H1 (cell line): ENCODE measurements around the gene TWF2. TPM values are rescaled to one million over a fixed set of nuclear protein-coding genes. Genes with fewer than 3 reads are reported as not detected.

Source experiments
- CTCF ChIP-seq, 3 experiments: IDR thresholded peaks; 1 replicate in 2 of 3; 2 replicates in 1 of 3; pipeline versions ENCODE4 v1.5.1 to v1.6.1; 2011; ENCODE audit warnings: low read length in 3 of 3, mild to moderate bottlenecking in 3 of 3, inconsistent platforms in 2 of 3, low read depth in 1 of 3, moderate library complexity in 1 of 3; ENCODE audit not compliant: insufficient read depth in 1 of 3; ENCODE audit errors: control extremely low read depth in 1 of 3
- PHF8 ChIP-seq: fragments of 200-600 bp; sonication (generic); conservative IDR thresholded peaks from 2 replicates; pipeline ENCODE4 v1.7.1; 2012; ENCODE audit warnings: low read depth, mild to moderate bottlenecking, inconsistent platforms, low read length, moderate library complexity
- POLR2A ChIP-seq, 2 experiments: IDR thresholded peaks; 1 replicate in 1 of 2; 2 replicates in 1 of 2; pipeline ENCODE4 v1.6.1; 2011; ENCODE audit warnings: low read depth in 2 of 2, low read length in 2 of 2, mild to moderate bottlenecking in 2 of 2; ENCODE audit errors: control extremely low read depth in 1 of 2
- RNF2 ChIP-seq: fragments of 200-900, 300-1000 bp; sonication (generic); IDR thresholded peaks from 2 replicates; pipeline ENCODE4 v1.7.1; 2016; ENCODE audit warnings: borderline replicate concordance, low read depth, mild to moderate bottlenecking, antibody characterized with exemption, low read length; ENCODE audit not compliant: poor library complexity, severe bottlenecking; ENCODE audit errors: missing control alignments
- SP2 ChIP-seq: IDR thresholded peaks from 2 replicates; pipeline ENCODE4 v1.6.1; 2012; ENCODE audit warnings: mild to moderate bottlenecking, low read length, inconsistent platforms
- TCF12 ChIP-seq: IDR thresholded peaks from 2 replicates; pipeline ENCODE4 v1.6.1; 2011; ENCODE audit warnings: low read depth, mild to moderate bottlenecking, low read length
- polyA plus RNA-seq, 7 experiments: library from polyadenylated mRNA; depleted of rRNA in 3 of 7; stranded (reverse) in 5 of 7; unstranded in 2 of 7; fragments of >200 nt in 5 of 7; fragments of 200-250 nt in 2 of 7; gene quantifications; 1 replicate in 5 of 7; 2 replicates in 1 of 7; 4 replicates in 1 of 7; pipeline versions ENCODE4 v1.2.1 to v1.2.3, GENCODE V29; 2011 to 2013; ENCODE audit warnings: missing spikeins in 2 of 7, mixed read lengths in 2 of 7
- total RNA-seq: library from RNA; stranded (reverse); fragmentation: NEBNext Ultra II Directional; extraction: Animal tissue kit (Norgen Biotek cat#: 25700); gene quantifications from 2 replicates; pipeline ENCODE4 v1.2.1, GENCODE V29; 2021

The TWF2 gene
- total and polyA plus RNA-seq, 2 of the 8 experiments (the other 6 are each of a cell fraction or from before 2014, with no cell fraction given): 65.2 to 90.4 TPM

DNA sequence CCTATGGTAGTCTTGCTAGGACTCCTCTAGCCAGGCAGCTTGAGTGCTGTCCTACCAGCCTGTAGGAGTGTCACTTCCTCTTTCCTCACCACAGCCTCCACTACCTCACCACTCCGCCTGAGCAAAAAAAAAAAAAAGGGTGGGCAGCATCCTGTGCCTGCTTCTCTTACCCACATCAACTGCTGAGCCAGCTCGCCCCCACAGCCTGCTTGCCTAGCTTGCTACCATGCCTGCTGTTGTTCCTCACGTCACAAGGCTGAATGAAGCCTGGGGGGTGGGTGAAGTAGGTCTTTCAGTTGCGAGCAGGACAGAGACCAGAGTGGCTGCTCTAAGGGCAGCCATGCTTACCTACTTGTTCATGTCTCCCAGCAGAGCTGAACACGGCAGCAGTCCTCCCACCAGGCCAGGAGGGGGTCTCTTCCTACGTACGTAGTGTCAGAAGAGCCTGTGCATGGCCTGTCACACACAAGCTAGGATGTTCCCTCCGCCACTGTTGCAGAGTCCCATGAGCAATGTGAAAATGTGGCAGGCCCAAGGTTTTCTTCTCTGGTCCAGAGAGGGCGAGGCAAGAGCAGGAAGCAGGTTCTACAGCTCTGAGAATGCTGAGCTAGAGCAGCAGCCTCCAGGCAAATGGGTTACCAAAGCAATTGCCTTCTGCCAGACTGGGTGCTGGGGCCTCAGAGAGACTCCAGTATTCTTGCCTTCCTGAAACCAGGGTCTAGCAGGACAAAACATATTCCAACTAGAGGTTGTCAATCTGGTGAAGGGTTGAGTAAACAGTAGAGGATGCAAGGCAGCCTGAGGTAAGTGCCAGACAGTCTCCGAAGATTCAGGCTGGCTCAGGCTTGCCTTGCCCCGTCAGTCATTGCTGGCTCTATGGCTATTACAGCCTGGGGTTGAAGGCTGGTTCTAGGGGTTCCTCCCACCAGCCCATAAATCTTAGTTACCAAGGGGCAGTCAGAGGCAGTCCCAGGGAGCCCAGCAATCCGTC lies 14.7 kb upstream of the TWF2 start (continued):
- TF ChIP-seq CTCF (IDR thresholded peaks at IDR 0.05; ENCODE audit: control extremely low read depth in 1 of 3, insufficient read depth in 1 of 3, low read depth in 1 of 3, low read length in 3 of 3) (no peak), RNF2 (no peak), POLR2A (IDR thresholded peaks at IDR 0.05; ENCODE audit: control extremely low read depth in 1 of 2, low read depth in 2 of 2, low read length in 2 of 2) (no peak), TCF12 (no peak), PHF8 (no peak), SP2 (no peak)
